HepG2 (cell line): ENCODE measurements around the gene CTSD. TPM values are rescaled to one million over a fixed set of nuclear protein-coding genes. Genes with fewer than 3 reads are reported as not detected.

Experiments
- ATAC-seq: fragments of 200-7000 bp; cut with Tn5 transposase; 3 replicates; pipeline ENCODE4 v1.9.1; 2020; ENCODE audit warnings: mild to moderate bottlenecking, moderate library complexity
- BruUV-seq: library from RNA; stranded (reverse); fragments of 400-500 nt; replicated peaks from 2 replicates; lab custom pipeline; 2021; lab: Mats Ljungman, UMichigan
- CTCF ChIA-PET: fragments of 300-600 bp; formaldehyde crosslinking; extraction: SDS; loops from one replicate; lab custom pipeline; 2021; ENCODE audit warnings: low total read pairs, inconsistent platforms, low intra/inter-chr PET ratio; lab: Yijun Ruan, JAX
- POLR2A ChIA-PET: fragments of 350-600 bp; sonication (Branson Sonifier 250); formaldehyde crosslinking; loops from one replicate; lab custom pipeline; 2020; ENCODE audit warnings: antibody characterized with exemption, inconsistent platforms; lab: Yijun Ruan, JAX
- DNase-seq: peaks from one replicate; pipeline ENCODE4 v3.0.0-alpha.2; 2015; ENCODE audit warnings: low spot score
- FAIRE-seq: peaks from 3 replicates; lab custom pipeline; 2011; peaks lifted over from hg19 to GRCh38; lab: Jason Lieb, UNC
- H2AFZ ChIP-seq: one replicate; pipeline ENCODE4 v1.6.1; 2011; ENCODE audit warnings: low read length, inconsistent platforms
- H3K27ac ChIP-seq: fragments of 300-600 bp; 3 replicates; pipeline ENCODE4 v1.8.0; 2011; ENCODE audit warnings: mixed run types, mild to moderate bottlenecking, mixed read lengths, low read length, inconsistent platforms; ENCODE audit not compliant: insufficient read depth; ENCODE audit errors: extremely low read length
- H3K27me3 ChIP-seq, 2 experiments: fragments of 200-600 bp in 1 of 2; 2 replicates in 1 of 2; 3 replicates in 1 of 2; pipeline versions ENCODE4 v1.6.0 to v1.8.0; 2011; ENCODE audit warnings: low read length in 2 of 2, mild to moderate bottlenecking in 2 of 2, moderate library complexity in 2 of 2, inconsistent platforms in 1 of 2; ENCODE audit not compliant: insufficient read depth in 2 of 2, control insufficient read depth in 1 of 2
- H3K36me3 ChIP-seq, 2 experiments: fragments of 200-600 bp in 1 of 2; replicated peaks in 1 of 2; 2 replicates in 1 of 2; 3 replicates in 1 of 2; pipeline versions ENCODE4 v1.5.1 to v1.8.0; 2011; ENCODE audit warnings: low read length in 2 of 2, inconsistent platforms in 1 of 2; ENCODE audit not compliant: insufficient read depth in 2 of 2, control insufficient read depth in 1 of 2
- H3K4me1 ChIP-seq: 2 replicates; pipeline ENCODE4 v1.5.1; 2012; ENCODE audit warnings: low read length, inconsistent platforms; ENCODE audit not compliant: insufficient read depth
- H3K4me2 ChIP-seq: 2 replicates; pipeline ENCODE4 v1.6.0; 2011; ENCODE audit warnings: low read depth, low read length, inconsistent platforms
- H3K4me3 ChIP-seq, 3 experiments: fragments of 200-600 bp in 1 of 3; sonication (generic), shearing (Covaris generic) in 1 of 3; replicated peaks in 1 of 3; 2 replicates each; pipeline ENCODE4 v1.5.1; 2011 to 2016; ENCODE audit warnings: low read length in 3 of 3, inconsistent platforms in 2 of 3, low read depth in 2 of 3, mild to moderate bottlenecking in 2 of 3, control low read depth in 1 of 3, mixed read lengths in 1 of 3; ENCODE audit not compliant: insufficient read depth in 1 of 3
- H3K79me2 ChIP-seq: one replicate; pipeline ENCODE4 v1.6.1; 2011; ENCODE audit warnings: low read length, inconsistent platforms; ENCODE audit not compliant: insufficient read depth
- H3K9ac ChIP-seq: 2 replicates; pipeline ENCODE4 v1.6.0; 2011; ENCODE audit warnings: mild to moderate bottlenecking, low read depth, low read length, inconsistent platforms; ENCODE audit not compliant: insufficient read depth
- H3K9me3 ChIP-seq: 2 replicates; pipeline ENCODE4 v1.5.1; 2012; ENCODE audit warnings: mild to moderate bottlenecking, low read length
- H4K20me1 ChIP-seq: 2 replicates; pipeline ENCODE4 v1.6.0; 2011; ENCODE audit warnings: inconsistent platforms, mild to moderate bottlenecking, low read length, moderate library complexity; ENCODE audit not compliant: insufficient read depth
- BORCS8-MEF2B ChIP-seq: sonication (generic); formaldehyde crosslinking; IDR thresholded peaks from 2 replicates; pipeline ENCODE4 v1.8.0; 2022; ENCODE audit warnings: mild to moderate bottlenecking, missing genetic modification reagents
- ZMYM3 ChIP-seq: sonication (generic); formaldehyde crosslinking; IDR thresholded peaks from 2 replicates; pipeline ENCODE4 v1.5.1; 2020; ENCODE audit warnings: mild to moderate bottlenecking, missing genetic modification reagents
- WGBS: methylation state at CpG from one replicate; pipeline ENCODE4 v1.1.6; 2017; ENCODE audit warnings: low lambda C conversion rate; 5-methylcytosine and 5-hydroxymethylcytosine counted together
- in situ Hi-C: cut with HindIII; loops from 2 replicates; pipeline ENCODE4 v1.10.0; 2017; ENCODE audit warnings: low pct_unique_long_range_greater_than_20kb; ENCODE audit not compliant: extremely low pct_ligation_motif_present
- intact Hi-C: fragments of 100-400 bp; cut with micrococcal nuclease; formaldehyde crosslinking; loops from one replicate; pipeline ENCODE4 v1.10.0; 2022; ENCODE audit not compliant: unreplicated experiment
- polyA plus RNA-seq, 8 experiments: library from polyadenylated mRNA; depleted of rRNA in 3 of 8; stranded (reverse) in 7 of 8; unstranded in 1 of 8; fragments of >200 nt; fragmentation: Illumina TruSeq in 4 of 8; extraction: Trizol in 4 of 8; gene quantifications; 2 replicates each; pipeline versions ENCODE4 v1.2.1 to v1.2.3, GENCODE V29; 2011 to 2016; ENCODE audit warnings: low read depth in 4 of 8, missing spikeins in 1 of 8, mixed read lengths in 1 of 8; ENCODE audit not compliant: insufficient read depth in 1 of 8
- total RNA-seq, 5 experiments: library from RNA; depleted of rRNA; stranded (reverse); fragments of >200 nt; fragmentation: Illumina TruSeq; extraction: Trizol; gene quantifications; 2 replicates each; pipeline ENCODE4 v1.2.3, GENCODE V29; 2016; ENCODE audit warnings: low read depth in 1 of 5
- TF ChIP-seq, protein P1 (sequence below): sonication (generic); formaldehyde crosslinking; IDR thresholded peaks from 2 replicates; pipeline ENCODE4 v1.4.0; 2020; ENCODE audit warnings: missing genetic modification reagents
- TF ChIP-seq, protein P2 (sequence below): sonication (generic); formaldehyde crosslinking; IDR thresholded peaks from 2 replicates; pipeline ENCODE4 v1.4.0; 2020; ENCODE audit warnings: mild to moderate bottlenecking, missing genetic modification reagents
- TF ChIP-seq, protein P3 (sequence below): sonication (generic); formaldehyde crosslinking; IDR thresholded peaks from 2 replicates; pipeline ENCODE4 v1.4.0; 2020; ENCODE audit warnings: missing genetic modification reagents, borderline replicate concordance
- TF ChIP-seq, protein P4 (sequence below): sonication (generic); formaldehyde crosslinking; IDR thresholded peaks from 2 replicates; pipeline ENCODE4 v1.8.0; 2022; ENCODE audit warnings: missing genetic modification reagents, low read depth, mild to moderate bottlenecking, borderline replicate concordance
- TF ChIP-seq, protein P5 (sequence below): sonication (generic); formaldehyde crosslinking; IDR thresholded peaks from 2 replicates; pipeline ENCODE4 v1.4.0; 2020; ENCODE audit warnings: mild to moderate bottlenecking, missing genetic modification reagents

CTSD gene
- total and polyA plus RNA-seq, 2 of the 13 experiments (the other 11 are each of a cell fraction or from before 2014, with no cell fraction given) = 143 to 230 TPM

DNA sequence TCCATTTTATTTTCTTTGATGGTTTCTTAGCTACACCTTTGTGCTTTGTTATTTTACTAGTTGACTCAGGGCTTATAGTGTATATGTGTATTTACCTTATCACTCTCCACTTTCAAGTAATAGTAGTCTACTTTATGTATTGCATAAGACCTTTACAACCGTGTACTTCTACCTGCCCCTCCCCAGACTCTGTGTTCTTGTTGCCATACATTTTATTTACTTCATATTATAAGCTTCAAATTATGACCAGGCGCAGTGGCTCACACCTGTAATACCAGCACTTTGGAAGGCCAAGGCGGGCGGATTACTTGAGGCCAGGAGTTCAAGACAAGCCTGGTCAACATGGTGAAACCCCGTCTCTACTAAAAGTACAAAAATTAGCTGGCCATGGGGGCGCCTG is 28.2 kb upstream of the CTSD start (continued):
- TF ChIP-seq, protein P1, sequence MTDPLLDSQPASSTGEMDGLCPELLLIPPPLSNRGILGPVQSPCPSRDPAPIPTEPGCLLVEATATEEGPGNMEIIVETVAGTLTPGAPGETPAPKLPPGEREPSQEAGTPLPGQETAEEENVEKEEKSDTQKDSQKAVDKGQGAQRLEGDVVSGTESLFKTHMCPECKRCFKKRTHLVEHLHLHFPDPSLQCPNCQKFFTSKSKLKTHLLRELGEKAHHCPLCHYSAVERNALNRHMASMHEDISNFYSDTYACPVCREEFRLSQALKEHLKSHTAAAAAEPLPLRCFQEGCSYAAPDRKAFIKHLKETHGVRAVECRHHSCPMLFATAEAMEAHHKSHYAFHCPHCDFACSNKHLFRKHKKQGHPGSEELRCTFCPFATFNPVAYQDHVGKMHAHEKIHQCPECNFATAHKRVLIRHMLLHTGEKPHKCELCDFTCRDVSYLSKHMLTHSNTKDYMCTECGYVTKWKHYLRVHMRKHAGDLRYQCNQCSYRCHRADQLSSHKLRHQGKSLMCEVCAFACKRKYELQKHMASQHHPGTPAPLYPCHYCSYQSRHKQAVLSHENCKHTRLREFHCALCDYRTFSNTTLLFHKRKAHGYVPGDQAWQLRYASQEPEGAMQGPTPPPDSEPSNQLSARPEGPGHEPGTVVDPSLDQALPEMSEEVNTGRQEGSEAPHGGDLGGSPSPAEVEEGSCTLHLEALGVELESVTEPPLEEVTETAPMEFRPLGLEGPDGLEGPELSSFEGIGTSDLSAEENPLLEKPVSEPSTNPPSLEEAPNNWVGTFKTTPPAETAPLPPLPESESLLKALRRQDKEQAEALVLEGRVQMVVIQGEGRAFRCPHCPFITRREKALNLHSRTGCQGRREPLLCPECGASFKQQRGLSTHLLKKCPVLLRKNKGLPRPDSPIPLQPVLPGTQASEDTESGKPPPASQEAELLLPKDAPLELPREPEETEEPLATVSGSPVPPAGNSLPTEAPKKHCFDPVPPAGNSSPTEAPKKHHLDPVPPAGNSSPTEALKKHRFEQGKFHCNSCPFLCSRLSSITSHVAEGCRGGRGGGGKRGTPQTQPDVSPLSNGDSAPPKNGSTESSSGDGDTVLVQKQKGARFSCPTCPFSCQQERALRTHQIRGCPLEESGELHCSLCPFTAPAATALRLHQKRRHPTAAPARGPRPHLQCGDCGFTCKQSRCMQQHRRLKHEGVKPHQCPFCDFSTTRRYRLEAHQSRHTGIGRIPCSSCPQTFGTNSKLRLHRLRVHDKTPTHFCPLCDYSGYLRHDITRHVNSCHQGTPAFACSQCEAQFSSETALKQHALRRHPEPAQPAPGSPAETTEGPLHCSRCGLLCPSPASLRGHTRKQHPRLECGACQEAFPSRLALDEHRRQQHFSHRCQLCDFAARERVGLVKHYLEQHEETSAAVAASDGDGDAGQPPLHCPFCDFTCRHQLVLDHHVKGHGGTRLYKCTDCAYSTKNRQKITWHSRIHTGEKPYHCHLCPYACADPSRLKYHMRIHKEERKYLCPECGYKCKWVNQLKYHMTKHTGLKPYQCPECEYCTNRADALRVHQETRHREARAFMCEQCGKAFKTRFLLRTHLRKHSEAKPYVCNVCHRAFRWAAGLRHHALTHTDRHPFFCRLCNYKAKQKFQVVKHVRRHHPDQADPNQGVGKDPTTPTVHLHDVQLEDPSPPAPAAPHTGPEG (CRISPR knock-in tag) = no peak
- no peak for TF ChIP-seq BORCS8-MEF2B (CRISPR knock-in tag)
- TF ChIP-seq, protein P2, sequence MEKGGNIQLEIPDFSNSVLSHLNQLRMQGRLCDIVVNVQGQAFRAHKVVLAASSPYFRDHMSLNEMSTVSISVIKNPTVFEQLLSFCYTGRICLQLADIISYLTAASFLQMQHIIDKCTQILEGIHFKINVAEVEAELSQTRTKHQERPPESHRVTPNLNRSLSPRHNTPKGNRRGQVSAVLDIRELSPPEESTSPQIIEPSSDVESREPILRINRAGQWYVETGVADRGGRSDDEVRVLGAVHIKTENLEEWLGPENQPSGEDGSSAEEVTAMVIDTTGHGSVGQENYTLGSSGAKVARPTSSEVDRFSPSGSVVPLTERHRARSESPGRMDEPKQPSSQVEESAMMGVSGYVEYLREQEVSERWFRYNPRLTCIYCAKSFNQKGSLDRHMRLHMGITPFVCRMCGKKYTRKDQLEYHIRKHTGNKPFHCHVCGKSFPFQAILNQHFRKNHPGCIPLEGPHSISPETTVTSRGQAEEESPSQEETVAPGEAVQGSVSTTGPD (CRISPR knock-in tag) = no peak
- TF ChIP-seq ZMYM3 = no peak
- TF ChIP-seq, all 625 proteins: peak for 0

DNA sequence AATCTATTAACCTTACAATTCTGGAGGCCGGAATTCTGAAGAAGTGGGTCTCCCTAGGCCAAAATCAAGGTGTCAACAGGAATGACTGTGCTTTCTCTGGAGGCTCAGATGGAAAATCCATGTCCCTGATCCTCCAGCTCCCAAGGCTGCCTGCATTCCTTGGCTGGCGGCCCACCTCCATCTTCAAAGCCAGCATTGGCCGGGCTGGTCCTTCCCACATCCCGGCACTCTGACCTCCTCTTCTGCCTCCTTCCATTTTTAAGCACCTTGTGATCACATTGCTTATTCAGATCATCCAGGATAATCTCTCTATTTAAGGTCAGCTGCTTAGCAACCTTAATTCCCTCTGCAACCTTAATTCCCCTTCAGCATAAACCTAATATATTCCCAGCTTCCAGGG is 22.7 kb upstream of the CTSD start:
- Histone ChIP-seq H3K4me2 (no peak overlapping the region), H4K20me1 (no peaks in the 10 kb centered on the region), H3K27me3 (peaks cover 13 to 57% of the 10 kb centered on the region in 2 experiments), H3K4me3 (no peak overlapping the region), H3K79me2 (no peaks in the 10 kb centered on the region), H3K9ac (no peak overlapping the region), H3K9me3 (no peaks in the 10 kb centered on the region), H3K27ac (no peak overlapping the region), H2AFZ (no peak overlapping the region), H3K36me3 (no peaks in the 10 kb centered on the region), H3K4me1 (peaks cover 27% of the 10 kb centered on the region)
- BruUV-seq = no TSS peak
- CTCF ChIA-PET = no interaction called here
- intact Hi-C loops (no loop called here), in situ Hi-C loops (no loop called here)
- TF ChIP-seq, protein P3, sequence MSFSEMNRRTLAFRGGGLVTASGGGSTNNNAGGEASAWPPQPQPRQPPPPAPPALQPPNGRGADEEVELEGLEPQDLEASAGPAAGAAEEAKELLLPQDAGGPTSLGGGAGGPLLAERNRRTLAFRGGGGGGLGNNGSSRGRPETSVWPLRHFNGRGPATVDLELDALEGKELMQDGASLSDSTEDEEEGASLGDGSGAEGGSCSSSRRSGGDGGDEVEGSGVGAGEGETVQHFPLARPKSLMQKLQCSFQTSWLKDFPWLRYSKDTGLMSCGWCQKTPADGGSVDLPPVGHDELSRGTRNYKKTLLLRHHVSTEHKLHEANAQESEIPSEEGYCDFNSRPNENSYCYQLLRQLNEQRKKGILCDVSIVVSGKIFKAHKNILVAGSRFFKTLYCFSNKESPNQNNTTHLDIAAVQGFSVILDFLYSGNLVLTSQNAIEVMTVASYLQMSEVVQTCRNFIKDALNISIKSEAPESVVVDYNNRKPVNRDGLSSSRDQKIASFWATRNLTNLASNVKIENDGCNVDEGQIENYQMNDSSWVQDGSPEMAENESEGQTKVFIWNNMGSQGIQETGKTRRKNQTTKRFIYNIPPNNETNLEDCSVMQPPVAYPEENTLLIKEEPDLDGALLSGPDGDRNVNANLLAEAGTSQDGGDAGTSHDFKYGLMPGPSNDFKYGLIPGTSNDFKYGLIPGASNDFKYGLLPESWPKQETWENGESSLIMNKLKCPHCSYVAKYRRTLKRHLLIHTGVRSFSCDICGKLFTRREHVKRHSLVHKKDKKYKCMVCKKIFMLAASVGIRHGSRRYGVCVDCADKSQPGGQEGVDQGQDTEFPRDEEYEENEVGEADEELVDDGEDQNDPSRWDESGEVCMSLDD (CRISPR knock-in tag) = no peak
- TF ChIP-seq, protein P4, sequence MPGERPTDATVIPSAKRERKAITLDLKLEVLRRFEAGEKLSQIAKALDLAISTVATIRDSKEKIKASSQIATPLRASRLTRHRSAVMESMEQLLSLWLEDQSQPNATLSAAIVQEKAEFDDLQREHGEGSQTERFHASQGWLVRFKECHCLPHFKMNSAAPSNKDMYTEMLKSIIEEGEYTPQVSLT = no peak
- TF ChIP-seq, protein P5, sequence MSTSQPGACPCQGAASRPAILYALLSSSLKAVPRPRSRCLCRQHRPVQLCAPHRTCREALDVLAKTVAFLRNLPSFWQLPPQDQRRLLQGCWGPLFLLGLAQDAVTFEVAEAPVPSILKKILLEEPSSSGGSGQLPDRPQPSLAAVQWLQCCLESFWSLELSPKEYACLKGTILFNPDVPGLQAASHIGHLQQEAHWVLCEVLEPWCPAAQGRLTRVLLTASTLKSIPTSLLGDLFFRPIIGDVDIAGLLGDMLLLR (CRISPR knock-in tag) = no peak
- POLR2A ChIA-PET = no interaction called here
- ATAC-seq (no peak), DNase-seq (no peak), FAIRE-seq (no peak)
- WGBS = 50% methylated on average over 4 of the region's 4 CpGs
